Medulla oblongata (tissue), 1 donor: ENCODE data around the gene GPBP1.
A peak's percentile ranks its signal among the peaks of the same experiment; 100 is the strongest.
"Not testable (repeated sequence)": the region's sequence is repeated elsewhere in the genome, so short reads cannot be mapped to it uniquely, and the experiment has no call there.

Experiments used
- DNase-seq: peaks from one replicate; pipeline ENCODE4 v3.0.0-alpha.2; 2015; ENCODE audit errors: extremely low spot score

The GPBP1 gene

DNA sequence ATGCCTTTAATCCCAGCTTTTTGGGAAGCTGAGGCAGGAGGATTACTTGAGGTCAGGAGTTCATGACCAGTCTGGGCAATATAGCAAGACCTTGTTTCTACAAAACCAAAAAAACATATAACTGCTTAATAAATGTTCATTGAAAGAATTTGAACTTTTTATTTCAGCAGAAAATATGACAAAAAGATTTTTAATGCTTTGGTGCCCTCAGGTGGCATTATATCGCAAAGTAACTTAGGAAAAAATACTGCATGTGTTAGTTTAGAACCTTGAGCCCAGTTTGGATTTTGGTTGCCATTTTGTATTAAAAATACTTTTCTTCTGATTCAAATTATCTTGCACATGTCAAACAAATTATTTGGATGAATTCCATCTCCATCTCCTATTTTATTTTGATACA lies 103.2 kb downstream of the GPBP1 start:
- no peak for DNase-seq

DNA sequence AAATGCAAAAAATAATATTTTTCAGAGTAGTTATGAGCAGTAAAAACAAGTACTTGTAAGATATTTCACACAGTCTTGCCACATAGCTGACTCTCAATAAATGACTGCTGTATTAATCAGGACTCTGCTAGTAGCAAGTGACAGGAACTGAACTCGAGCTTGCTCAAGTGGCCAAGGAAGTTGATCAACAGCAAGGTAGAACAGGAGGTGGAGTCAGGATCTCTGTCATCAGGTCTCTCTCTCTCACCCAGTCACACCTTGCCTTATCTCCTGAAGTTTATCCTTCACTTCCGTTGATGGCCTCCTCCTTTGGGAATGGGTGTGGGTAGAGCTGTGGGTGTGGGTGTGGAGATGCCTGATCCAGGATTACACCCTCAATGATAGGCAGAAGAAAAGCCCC lies 107.0 kb downstream of the GPBP1 start:
- no peak for DNase-seq

DNA sequence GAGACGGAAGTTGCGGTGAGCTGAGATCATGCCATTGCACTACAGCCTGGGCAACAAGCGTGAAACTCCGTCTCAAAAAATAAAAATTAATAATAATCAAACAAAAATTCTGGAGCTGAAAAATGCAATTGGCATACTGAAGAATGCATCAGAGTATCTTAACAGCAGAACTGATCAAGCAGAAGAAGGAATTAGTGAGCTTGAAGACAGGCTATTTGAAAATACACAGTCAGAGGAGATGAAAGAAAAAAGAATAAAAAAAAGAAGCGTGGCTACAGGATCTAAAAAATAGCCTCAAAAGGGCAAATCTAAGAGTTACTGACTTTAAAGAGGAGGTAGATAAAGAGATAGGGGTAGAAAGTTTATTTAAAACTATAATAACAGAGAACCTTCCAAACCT lies 111.2 kb downstream of the GPBP1 start:
- not testable (repeated sequence) for DNase-seq

DNA sequence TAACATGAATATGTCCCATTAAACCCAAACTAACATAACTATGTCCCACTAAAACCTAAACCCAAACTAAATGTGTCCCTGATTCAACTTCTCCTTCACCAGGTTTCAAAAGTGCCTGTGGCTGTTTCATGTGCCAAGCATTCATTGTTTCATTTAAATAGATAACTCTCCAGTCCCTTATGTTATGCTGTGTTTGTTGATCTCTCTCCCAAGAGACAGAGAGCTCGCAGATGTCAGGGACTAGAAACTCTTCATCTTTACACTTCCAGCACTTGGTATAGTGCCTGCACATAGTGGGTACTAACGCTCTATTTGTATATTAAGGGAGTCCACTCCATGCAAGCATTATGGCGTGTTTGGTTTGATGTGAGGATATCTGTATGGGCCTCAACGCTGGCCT lies 118.0 kb downstream of the GPBP1 start:
- no peak for DNase-seq

DNA sequence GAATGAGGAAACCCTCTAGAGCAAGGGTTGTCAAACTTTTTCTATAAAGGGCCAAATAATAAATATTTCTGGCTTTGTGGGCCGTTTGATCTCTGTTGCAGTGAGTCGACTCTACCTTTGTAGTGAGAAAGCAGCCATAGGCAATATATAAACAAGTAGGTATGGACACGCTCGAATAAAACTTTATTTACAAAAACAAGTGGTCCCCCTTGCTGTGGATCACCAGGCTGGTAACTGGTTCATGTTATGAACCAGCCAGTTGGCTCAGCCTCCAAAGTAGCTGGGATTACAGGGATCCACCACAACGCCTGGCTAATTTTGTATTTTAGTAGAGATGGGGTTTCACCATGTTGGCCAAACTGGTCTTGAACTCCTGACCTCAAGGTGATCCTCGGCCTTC lies 118.5 kb downstream of the GPBP1 start:
- no peak for DNase-seq

DNA sequence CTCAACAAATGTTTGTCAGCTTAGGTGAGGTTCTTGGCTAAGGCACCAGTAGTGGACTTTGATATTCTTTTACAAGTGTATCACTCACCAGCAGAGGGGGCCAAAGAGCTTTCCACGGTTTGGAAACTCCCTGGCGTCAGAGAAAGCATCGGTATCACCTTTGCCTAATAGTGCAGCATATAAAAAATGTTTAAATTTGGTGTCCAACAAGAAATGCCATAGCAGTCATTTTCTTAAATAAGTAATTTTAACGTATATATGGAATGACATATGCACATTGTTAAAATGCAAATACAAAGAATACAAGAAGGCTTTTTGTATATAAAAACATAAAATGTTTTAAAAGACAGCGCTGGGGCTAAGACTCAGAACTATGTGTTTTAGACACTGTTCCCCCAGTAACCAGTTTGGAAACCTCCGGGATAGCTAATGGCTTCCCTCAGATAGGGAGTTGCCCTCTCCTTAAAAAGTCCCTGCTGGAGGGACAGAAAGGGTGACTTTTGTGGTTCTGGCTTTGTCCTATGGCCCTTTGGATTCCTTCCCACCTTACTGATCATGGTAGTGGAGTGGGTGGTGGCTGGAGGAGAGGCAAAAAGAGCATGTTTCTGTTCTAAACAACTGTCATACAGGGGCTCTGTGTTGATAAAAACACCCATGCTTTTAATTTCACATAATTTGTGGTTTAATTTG lies 124.6 kb downstream of the GPBP1 start:
- peak; percentile 95 for DNase-seq

DNA sequence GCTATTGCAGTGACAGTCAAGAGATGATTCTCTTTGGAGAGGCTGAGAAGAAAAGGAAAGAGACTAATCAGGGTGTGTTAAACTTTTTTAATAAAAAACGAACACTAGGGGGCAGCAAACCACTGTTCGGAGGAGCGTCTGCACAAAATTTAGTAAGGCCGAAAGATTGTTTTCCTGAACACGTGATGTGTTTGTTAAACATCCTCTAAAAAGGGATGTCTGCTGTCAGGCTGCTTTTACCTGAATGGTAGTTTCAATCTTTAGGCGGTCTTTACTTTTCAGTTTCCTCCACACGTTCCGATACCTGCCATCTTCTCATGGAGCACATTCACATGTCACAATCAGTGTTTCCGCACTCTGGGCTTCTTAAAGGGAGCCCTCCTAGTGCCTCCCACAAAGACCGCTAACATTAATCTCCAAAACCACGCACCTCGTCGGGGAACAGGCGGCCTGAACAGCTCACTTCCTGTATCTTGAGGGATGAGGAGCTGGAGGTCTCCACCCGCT lies 125.2 kb downstream of the GPBP1 start:
- DNase-seq = peak; percentile 86

DNA sequence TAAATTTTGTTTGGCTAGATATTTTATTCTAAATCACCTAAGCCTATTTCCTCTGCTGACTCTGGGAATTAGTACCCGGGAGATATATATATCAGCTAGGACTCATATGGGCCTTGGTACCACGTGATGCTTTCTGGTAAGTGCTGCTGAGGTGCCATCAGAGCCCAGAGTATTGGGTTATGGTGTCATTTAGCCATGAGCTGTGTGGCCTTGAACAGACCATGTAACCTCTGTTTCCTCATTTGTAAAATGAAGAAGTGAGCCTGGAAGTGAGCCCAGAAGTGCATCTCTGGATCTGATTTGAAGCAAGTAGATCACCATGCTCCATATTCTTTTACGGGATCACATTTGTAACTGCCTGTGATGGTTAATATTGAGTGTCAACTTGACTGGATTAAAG lies 126.1 kb downstream of the GPBP1 start:
- DNase-seq = no peak

DNA sequence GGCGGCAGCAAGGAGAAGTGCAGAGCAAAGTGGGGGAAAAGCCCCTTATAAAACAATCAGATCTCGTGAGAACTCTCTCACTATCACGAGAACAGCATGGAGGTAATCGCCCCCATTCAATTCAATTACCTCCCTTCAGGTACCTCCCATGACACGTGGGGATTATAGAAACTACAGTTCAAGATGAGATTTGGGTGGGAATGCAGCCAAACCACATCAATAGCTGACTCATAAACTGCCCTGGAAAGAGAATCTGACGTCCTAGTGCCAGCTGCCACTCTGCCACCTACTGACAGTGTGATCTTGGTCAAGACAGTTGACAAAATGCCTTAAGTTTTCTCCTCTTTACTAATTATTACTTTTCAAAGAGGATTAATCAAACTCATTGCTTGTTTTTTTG lies 128.3 kb downstream of the GPBP1 start:
- no peak for DNase-seq

DNA sequence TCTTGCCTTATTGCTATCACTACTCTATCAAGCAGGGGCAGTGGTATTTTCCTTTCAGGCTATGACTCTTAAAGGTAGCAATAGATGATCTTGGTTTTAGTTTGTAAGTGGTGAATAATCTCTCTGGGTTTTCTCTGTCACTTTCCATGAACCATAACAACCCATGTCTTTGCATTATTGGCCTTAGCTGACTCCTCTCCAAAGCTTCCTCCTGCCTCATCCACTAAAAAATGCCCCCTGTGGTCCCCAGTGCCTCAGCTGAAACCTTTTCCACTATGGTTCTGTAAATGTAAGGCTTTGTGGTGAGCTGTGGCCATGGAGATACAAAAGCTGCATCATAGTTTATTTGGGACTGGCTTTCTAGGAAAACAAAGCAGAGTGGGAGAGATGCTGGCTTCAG lies 128.8 kb downstream of the GPBP1 start:
- no peak for DNase-seq

DNA sequence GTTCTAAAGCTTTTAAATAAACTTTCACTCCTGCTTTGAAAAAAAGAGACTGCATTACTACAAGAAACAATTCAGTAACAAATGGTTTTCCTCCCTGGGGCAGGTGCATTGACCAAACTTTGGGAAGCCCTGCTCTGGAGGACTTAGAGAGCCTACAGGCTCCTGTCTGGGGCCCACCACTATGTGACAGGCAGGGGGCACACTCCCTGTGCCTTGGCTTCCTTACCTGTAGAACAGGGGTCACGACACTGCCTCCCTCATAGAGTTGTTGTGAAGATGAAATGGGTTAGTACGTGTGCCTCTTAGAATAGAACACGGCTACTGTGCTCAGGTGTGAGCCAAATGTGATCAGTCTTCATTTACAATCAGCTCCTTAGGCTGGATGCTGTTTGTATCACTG lies 130.1 kb downstream of the GPBP1 start:
- DNase-seq = no peak

DNA sequence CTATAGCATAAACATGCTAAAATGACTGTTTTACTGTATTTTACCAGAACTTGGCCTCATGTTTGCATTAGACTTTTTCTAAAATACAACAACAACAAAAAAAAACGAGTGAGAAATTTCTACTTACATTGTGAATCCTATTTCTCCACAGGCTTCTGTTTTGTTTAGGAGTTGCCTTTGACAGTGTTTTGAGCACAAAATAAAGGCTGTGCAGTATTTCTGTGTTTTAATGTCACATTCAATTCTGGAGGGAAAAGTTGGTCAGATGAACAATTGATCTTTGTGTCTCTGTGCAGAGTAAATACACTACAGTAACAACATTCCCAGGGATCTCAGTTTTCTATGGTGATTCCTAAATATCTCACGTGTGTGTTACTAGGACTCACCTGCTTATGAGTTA lies 131.1 kb downstream of the GPBP1 start:
- no peak for DNase-seq

DNA sequence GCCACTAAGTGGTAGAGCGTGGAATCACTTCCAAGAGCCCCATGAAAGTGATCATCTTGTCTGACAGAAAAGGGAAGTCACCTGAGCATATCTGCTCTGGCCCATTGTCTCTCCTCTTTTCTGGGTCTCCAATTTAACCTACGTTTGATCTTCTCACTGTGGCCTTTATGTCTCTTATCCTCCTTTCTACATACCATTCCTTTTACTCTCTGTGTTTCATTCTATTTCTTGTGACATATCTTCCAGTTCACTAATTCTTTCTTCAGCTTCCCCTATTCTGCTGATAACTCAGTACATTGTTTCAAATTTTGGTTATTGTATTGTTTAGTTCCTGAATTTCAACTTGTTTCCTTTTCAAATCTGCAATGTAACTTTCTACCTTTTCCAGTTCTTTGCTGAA lies 132.5 kb downstream of the GPBP1 start:
- DNase-seq = no peak

DNA sequence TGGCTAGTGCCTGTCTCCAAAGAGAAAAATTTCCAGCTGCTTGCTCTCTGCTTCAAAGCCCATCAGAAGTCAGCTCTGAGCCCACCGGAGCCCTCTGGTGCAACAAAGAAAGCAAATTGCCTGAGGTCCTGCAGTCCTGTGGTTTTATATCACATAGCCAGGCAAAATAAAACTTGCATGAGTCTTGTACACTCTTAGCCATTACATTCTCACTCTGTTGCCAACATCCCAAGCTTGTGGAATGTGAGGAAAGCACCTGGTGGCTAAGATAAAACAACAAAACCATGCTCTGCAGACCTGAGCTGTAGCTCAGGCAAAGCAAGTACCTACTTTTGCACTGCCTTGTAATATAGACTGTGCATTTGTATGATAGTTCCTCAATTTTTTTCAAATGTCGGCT lies 133.7 kb downstream of the GPBP1 start:
- DNase-seq = no peak

DNA sequence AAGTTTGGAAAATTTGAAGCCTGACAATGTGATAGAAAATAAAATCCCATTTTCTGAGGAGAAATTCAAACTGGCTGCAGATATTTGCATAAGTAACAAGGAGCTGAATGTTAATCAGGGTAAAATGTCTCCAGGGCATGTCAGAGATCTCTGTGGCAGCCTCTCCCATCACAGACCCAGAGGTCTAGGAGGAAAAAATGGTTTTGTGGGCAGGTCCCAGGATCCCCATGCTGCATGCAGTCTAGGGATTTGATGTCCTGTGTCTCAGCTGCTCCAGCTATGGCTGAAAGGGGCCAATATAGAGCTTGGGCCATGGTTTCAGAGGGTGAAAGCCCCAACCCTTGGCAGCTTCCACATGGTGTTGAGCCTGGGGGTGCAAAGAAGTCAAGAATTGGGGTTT lies 135.2 kb downstream of the GPBP1 start:
- DNase-seq = not testable (repeated sequence)

DNA sequence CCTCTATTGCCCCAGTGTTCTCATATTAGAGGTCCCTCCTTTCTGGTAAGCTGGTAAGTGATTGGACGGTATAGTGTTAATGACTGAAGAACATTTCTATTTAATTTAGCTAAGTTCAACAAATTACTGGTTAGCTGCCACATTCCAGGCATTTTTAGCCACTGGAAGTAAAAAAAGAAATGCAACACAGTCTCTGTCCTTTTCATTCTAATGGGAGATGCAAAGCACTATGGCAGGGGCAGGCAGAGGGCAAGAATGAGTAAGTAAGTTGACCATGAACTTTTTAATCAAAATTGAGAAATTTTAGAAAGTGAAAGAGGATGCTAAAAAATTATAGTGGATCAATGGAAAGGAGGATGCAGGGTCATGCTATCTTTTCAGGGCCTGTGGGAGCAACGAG lies 137.4 kb downstream of the GPBP1 start:
- DNase-seq = no peak

DNA sequence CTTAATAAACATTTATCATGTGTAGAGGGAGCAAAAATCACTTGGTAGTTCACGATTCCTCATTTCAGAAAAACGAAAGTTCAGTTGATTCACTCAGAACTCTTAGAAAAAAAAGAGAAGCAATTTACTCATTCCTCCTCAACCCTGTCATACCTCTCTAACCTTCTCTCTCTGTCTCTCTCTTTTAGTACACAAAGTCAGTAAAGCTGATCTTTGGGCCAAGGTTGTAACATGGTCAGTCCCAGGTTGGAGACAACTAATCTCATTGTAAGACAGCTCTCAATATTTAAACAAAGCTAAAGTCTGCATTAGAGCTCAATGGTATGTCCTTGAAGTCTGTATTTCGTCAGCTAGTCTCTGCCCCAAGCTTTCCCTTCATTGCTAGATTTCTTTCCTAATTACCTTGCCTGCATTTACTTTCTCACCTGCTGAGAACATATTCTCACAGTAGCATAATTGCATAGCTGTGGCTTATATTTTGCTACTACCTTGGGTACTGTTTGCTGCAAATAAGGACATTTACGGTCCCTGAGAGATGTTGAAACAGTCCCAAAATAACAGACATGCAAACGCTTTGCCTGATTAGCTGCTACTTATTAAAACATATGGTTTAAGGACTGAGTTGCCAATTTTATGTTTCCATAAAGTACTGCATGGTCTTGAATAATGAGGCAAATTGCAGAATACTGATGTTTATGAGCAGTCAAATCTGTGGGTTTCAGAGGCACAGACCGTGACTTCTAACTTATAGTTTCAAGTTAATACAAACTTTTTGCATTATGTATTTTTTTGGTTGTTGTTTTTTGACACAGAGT lies 138.3 kb downstream of the GPBP1 start:
- no peak for DNase-seq

DNA sequence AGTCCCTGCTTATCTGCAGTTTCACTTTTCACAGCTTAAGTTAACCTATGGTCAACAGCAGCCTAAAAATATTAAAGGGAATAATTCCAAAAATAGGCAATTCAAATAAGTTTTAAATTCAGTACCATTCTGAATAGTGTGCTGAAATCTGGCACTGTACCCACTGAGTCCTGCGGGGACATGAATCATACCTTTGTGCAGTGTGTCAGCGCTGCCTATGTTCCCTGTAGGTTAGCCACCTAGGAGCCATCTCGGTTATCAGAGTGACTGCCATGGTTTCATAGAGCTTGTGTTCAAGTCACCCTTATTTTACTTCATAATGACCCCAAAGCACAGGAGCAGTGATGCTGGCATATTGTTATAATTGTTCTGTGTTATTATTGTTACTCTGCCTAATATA lies 139.9 kb downstream of the GPBP1 start:
- no peak for DNase-seq
